OCI-LY1 (cell line): ENCODE measurements around the gene CTNNA1.

Experiments used
- EZH2 ChIP-seq: fragments of 200-600 bp; sonication (generic), shearing (Covaris generic); IDR thresholded peaks from 2 replicates; pipeline ENCODE4 v1.8.0; 2017; ENCODE audit warnings: borderline replicate concordance, mixed run types, mild to moderate bottlenecking, antibody characterized with exemption, low read length, moderate library complexity, mixed read lengths
- TF ChIP-seq, protein P1 (sequence below): fragments of 200-600 bp; sonication (generic), shearing (Covaris generic); IDR thresholded peaks from 2 replicates; pipeline ENCODE4 v1.5.1; 2017; ENCODE audit warnings: mild to moderate bottlenecking, antibody characterized with exemption, low read length, moderate library complexity, mixed read lengths

DNA sequence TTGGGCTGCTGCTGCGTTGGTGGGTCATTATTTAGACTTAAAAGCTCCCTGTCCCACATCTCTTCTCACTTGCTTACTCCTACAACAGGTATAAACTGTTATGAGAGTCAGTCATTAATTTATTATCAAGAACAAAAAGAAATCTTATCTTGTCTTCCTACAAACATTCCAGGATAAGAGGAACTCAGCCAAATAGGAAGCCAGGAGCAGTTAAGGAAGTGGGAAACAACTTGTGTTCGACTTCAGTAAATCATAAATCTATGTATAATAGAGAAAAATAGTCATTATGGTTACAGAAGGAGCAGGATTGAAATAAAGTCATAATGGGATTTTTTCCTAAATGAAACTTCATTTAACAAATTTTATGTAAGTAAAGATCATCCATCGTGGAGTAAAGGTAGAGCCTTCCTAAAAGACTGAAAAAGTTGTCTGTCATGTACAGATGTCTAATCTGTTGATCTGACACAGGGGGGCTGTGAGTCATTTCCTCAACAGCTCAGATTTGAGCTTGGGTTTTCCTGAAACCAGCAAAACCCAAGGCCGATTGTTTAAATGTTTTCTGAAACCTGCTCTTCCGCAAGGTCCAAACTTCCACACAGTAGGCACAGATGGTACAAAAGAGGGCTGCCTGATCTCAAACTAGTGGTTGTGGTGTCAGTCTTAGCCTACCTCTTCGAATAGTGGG, 147.2 kb downstream of the CTNNA1 start:
- TF ChIP-seq, protein P1, sequence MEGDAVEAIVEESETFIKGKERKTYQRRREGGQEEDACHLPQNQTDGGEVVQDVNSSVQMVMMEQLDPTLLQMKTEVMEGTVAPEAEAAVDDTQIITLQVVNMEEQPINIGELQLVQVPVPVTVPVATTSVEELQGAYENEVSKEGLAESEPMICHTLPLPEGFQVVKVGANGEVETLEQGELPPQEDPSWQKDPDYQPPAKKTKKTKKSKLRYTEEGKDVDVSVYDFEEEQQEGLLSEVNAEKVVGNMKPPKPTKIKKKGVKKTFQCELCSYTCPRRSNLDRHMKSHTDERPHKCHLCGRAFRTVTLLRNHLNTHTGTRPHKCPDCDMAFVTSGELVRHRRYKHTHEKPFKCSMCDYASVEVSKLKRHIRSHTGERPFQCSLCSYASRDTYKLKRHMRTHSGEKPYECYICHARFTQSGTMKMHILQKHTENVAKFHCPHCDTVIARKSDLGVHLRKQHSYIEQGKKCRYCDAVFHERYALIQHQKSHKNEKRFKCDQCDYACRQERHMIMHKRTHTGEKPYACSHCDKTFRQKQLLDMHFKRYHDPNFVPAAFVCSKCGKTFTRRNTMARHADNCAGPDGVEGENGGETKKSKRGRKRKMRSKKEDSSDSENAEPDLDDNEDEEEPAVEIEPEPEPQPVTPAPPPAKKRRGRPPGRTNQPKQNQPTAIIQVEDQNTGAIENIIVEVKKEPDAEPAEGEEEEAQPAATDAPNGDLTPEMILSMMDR = no peak
- no peak for TF ChIP-seq EZH2
